Cortex of kidney (tissue), 1 donor: ENCODE data around the gene NPY4R.
"Not testable (repeated sequence)": the region's sequence is repeated elsewhere in the genome, so short reads cannot be mapped to it uniquely, and the experiment has no call there.

ENCODE experiments used
- DNase-seq: peaks from one replicate; lab custom pipeline; 2025; lab: John Stamatoyannopoulos, UW

The NPY4R gene

DNA sequence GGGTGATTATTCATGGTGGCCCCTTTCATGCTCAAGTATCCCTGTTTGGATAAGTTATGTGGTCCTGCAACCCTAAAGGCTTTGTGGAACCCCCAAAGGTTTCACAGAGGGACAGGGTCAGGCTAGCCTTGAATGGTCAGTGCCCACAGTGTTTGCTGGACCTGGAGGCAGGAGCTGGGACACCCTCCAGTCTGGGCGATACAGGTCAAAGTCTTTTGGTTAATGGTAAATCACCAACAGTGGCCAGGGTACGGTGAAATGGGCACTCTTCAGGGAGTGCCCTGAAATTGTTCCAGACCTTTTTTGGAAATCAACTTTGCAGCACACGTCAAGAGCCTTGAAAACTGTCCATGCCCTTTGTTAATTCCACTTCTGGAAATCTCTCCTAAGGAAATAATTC, 8.7 kb downstream of the NPY4R start:
- DNase-seq: not testable (repeated sequence)

DNA sequence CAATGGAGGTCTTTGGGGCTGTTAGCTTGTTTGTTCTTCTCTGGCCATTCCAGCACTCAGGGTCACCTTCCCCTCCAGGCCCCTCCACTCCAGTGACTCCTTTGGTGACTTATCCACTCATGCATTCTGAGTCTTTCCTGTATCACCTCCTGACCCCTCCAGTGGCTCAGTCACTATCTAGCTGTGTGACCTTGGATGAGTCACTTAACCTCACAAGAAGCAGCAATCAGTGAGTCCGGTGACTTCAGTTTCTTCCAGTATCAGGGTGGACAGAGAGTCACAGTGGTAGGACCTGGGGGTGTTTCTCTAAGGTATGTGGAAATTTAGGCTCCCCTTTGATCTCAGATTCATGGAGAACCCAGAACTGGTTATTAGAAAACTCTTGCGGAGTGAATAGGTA, 9.8 kb downstream of the NPY4R start:
- not testable (repeated sequence) for DNase-seq

DNA sequence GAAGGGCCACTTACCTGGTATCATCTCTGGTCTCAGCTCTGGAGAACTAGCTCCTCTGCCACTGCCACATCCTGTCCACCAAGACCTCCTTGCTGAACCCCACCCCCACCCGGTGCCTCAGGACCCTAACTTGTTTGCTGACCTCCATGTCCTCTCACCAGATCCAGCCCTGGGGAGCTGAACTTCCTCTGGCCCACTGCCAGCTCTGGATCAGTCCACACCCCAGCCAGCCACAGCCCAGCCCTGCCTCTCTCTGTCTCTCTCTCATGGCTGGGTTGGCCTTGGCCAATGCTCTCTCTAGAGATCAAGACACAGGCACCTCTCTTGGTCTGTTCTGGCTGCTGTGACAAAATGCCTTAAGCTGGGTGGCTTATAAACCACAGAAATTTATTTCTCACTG, 14.4 kb downstream of the NPY4R start:
- DNase-seq: not testable (repeated sequence)

DNA sequence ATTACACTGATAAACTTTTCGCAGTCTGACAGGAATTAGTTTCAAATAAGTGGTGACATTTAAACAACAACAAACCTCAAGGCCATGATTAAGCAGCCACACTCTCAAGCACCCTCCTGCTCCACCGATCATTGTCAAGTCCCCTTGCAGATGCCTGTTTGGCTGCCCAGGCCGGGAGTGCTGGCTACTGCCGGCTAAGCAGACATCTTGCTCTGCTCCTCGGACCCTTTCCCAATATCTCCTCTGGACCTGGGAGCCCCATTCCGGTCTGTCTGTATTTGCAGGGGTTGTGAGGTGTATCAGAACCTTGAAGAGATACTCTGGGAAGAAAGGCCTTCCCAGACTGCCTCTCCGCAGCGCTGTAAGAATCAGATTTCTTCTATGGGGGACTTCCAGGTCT, 14.9 kb downstream of the NPY4R start:
- not testable (repeated sequence) for DNase-seq

DNA sequence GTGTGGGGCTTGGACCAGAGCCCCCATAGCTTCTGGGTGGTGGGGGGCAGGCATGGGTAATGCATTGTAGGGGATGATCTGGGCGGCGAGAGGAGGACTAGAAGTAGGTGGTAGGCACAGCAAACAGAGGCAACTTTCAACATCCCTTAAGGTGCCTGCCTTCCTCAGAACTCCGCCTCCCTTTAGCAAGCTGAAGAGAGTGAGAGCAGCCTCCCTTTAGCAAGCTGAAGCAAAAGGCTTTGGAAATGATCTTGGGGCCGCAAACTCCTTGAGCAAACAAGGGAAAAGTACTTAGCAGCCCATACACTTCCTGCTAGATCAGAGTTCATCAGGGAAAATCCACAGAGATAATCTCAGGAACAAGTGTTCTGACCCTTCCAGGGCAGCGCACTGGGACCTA, 18.3 kb downstream of the NPY4R start:
- DNase-seq: not testable (repeated sequence)

DNA sequence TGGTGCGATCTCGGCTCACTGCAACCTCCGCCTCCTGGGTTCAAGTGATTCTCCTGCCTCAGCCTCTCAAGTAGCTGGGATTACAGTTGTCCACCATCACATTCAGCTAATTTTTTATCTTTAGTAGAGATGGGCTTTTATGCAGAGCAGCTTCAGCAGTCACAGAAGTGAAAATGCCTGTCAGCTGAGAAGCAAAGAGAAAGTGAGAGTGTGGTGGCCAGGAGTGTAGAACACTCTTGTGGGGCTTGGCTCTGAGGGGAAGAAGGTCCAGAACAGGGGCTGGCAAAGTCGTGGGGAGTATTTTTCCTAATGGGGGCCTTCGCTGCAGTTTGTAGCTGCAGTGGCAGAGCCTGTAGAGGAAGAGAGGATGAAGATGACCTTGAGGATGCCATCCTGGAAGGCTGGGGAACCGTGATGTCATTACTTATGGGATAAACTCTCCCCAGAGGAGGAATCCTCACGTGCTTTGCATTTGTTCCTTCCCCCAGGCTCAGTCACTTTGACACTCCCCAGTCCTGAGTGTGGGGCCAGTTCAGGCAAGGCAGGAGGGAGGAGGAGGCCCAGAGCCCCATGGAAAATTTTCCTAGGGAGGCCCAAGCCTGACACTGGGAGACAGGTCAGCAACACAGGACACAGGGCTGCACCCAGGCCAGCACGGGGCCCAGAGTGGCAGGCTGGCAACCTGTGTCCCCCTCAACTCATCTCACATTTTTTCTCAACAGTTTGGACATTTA, 20.2 kb downstream of the NPY4R start:
- not testable (repeated sequence) for DNase-seq

DNA sequence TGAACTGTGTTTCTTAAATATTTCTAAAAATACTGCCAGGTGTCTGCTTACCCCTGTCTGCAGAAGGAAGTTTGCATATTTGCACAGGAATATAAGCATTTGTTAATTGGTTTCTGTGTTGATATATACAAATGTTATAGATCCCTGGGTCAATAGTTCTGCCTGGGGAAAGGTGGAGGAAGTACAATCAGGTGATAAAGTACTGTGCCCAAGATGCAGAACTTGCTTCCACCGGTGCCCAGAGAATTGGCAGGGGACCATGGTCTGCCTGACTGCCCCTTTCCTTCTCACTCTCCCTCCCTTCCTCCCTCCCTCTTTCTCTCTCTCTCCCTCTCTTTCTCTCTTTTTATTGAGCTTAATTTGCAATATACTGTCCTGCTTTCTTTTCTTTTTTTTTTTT, 22.3 kb downstream of the NPY4R start:
- DNase-seq: not testable (repeated sequence)

DNA sequence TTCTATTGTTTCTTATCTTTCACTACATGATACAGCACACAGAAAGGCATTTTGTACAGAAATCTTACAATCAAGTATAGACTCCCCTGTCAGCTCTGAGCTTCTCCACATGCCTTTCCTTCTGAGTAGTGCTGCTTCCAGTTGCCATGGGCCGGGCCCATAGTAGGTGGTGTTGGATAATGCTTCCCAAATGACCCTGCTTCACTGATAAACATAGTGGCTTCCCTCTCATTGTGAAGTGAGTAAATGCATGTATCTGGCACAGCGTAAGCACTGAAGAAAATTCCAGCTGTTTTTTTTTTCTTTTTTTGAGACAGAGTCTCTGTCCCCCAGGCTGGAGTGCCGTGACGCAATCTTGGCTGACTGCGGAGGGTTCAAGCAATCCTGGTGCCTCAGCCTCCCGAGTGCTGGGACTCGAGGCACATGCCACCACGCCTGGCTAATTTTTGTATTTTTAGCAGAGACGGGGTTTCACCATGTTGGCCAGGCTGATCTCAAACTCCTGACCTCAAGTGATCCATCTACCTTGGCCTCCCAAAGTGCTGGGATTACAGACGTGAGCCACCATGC, 23.0 kb downstream of the NPY4R start:
- DNase-seq: not testable (repeated sequence)

DNA sequence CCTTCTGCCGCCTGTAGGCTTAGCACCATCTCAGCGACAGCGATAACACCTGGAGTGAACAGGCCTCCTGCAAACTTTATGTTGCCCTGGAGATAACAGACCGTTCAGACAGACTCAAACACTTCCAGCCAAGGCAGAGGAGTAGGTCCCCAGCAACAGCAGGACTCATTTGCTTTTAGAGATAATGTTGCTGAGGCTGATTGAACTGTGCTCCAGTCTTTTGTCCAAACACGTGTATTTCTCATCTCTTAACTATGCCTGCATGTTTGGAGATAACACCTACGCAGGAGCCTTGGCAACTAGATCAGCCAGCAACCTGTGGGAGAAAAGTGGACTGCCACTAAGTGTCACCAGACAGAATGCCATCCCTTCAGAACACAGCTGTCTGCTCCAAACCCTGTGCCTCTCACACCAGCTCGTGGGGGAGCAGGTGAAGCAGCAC, 23.9 kb downstream of the NPY4R start:
- not testable (repeated sequence) for DNase-seq

DNA sequence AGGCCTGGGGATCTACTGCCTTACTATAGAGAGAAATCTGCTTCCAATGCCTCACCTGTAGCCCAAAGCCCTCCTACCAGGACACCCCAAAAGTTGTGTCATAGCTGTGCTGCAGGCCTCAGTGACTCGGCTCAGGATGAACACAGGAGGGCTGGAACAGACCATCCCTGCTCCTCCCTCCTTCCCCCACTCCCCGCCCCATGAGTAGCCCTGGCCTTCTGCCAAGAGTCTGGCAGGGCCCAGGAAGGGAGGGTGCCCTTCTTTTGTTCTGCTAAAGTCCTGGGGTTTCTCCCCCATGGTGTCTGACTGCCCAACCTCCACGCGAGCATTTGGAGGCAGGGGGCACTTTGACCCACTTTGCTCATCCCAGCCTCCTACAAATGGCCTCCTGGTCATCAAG, 24.8 kb downstream of the NPY4R start:
- DNase-seq: not testable (repeated sequence)

DNA sequence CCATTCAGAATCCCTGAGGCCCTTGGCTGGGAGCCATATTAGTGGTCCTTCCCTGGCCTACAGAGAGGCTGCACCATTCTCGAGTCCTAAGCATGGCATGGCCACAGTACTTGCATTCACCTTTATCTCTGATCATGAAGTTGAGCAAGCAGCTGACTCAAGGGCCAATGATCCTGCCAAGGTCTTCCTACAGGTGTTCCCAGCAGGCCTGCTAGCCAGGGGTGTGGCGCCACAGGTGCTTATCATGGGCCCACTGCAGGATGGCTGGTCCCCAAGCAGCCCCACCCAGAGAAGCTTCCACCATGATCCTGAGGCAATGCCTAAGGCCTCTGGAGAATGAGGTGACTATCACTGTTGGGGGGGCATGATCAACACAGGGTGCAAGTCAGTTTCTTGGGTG, 42.2 kb downstream of the NPY4R start:
- not testable (repeated sequence) for DNase-seq

DNA sequence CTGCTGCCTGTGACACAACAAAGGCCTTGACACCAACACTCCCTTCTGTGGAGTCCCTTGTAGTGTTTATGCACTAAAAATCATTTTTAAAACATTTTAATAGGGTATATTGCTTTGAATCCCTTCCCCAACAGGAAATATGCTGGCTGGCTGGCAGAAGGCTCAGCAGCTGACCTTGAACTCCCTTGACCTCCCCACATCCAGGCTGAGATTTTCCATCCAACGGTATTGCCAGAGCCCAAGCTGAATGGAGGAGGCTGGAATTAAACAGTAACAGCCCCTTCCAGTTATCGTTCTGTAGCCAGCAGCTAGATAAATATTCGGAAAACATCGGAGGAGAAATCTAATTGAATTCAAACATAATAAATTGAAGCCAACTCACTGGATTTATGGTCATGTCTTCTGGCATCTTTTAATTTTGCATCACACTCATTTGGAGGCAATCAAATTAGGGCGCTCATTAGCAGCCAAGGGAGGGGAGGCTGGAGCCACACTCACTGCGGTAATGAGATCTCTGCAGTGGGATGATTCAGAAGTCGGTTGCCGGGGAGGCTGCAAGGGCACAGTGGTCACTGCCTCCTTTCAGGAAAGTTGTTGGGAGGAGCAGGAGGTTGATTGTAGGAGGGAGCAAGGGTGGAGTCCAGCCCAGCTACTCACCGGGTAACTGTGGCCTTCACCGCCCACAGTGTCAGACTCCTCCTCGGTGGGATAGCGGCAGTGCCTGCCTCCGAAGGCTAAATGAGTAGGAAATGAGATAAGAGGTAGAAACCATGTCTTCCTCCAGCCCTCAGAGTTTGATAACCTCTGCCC, 46.0 kb downstream of the NPY4R start:
- DNase-seq: not testable (repeated sequence)

DNA sequence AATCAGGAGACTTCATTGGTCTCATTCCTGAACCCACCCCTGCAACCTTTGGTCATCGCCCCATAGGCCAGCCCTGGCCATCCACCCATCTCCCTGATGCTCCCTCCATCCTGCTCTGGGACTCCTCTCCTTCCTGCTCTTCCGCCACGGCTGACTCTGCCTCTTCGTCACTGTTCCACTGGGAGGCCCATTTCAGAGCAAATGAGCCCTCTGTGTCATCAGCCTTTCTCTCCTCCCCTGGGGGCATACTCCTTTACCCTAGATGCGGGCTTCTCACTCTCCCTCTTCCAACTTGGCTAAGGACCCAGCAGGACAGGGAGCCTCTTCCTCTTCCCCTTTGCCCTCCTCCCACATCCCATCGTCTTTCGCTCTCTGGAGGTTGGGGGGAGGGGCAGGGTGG, 47.5 kb downstream of the NPY4R start:
- DNase-seq: not testable (repeated sequence)

DNA sequence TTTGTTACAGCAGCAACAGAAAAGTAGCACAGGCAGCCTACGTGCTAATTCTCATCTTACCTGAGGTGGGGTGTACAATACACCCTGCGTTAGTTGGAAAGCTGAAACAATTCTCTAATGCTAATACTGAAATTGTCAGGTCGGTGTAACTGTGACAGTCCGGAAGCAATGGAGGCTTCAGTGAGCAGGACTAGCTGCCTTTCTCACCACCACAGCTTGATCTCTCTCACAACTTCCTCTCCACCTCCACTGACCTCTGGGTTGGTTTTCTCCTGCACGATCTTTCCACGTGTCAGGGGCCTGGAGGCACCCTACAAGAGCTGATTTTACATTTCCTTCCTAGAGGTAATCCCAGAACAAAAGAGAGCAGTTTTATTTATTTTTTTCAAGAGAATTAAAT, 50.5 kb downstream of the NPY4R start:
- not testable (repeated sequence) for DNase-seq

DNA sequence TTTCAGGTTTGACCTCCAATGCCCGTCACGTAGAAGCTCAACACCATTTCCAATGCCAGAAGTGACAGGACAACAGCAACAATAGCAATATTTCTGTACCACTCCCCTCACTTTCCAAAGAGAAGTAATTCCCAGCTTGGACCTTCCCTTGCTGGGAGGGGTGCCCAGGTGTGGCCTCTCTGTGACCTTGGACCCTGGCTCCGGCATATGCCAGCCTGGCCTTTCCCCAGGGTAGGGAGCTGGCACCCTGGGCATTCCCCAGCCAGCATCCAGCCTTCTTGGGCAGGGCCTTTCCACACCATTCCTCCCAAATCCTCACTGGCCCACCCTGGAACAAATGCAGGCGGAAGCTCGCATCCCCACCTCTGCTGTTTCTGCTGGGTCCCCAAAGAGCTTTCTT, 53.1 kb downstream of the NPY4R start:
- DNase-seq: not testable (repeated sequence)

DNA sequence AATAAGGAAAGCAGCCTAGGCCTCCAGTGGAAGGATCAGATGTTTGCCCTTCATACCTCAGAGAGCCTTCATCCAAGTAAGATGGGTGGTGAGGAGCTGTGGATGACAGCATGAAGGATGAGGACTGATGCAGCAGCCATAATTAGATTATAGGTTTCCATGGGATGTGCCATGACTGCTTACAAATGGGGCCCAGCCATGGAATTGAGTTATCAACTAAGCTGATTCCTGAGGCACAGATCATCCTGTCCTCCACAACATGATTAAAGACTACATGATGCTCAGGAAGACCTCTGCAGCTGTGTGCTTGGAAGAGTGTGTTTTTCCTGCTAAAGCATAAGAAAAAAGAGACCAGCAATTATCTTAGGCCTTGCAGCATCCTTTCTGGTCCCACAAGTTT, 54.6 kb downstream of the NPY4R start:
- not testable (repeated sequence) for DNase-seq
